Breast epithelium (tissue), 4 donors: ENCODE measurements around the gene CARD9. TPM values are rescaled to one million over a fixed set of nuclear protein-coding genes. Genes with fewer than 3 reads are reported as not detected.

ENCODE experiments used
- DNase-seq, 2 donors: peaks; one replicate each; pipeline ENCODE4 v3.0.0-alpha.2; 2019; ENCODE audit warnings: low spot score in 2 of 2
- H3K27ac ChIP-seq, 2 donors: fragments of 200-600 bp; sonication (generic) in 1 of 2; one replicate each; pipeline ENCODE4 v1.5.1; 2016 to 2019; ENCODE audit warnings: mild to moderate bottlenecking in 1 of 2
- H3K27me3 ChIP-seq, 2 donors: fragments of 200-600 bp; sonication (generic) in 1 of 2; one replicate each; pipeline versions ENCODE4 v1.5.1 to v1.6.0; 2017 to 2019; ENCODE audit warnings: control low read depth in 1 of 2, mild to moderate bottlenecking in 1 of 2
- H3K36me3 ChIP-seq: fragments of 200-600 bp; one replicate; pipeline ENCODE4 v1.5.1; 2019
- H3K4me1 ChIP-seq, 2 donors: fragments of 200-600 bp; sonication (generic); one replicate each; pipeline ENCODE4 v1.5.1; 2016 to 2019; ENCODE audit warnings: control low read depth in 1 of 2
- H3K4me3 ChIP-seq, 3 donors: fragments of 200-600 bp; sonication (generic); 1 replicate in 2 of 3; 2 replicates in 1 of 3; pipeline ENCODE4 v1.5.1; 2016 to 2019; ENCODE audit warnings: mild to moderate bottlenecking in 3 of 3, moderate library complexity in 2 of 3
- H3K9me3 ChIP-seq, 2 donors: fragments of 200-600 bp; sonication (generic) in 1 of 2; one replicate each; pipeline ENCODE4 v1.5.1; 2016 to 2019; ENCODE audit warnings: control low read depth in 1 of 2
- CTCF ChIP-seq, 3 donors: fragments of 450-650 bp; IDR thresholded peaks; one replicate each; pipeline ENCODE4 v1.5.1; 2016 to 2017; ENCODE audit warnings: antibody characterized with exemption in 3 of 3, mild to moderate bottlenecking in 3 of 3, moderate library complexity in 3 of 3
- POLR2A ChIP-seq: fragments of 450-650 bp; IDR thresholded peaks from one replicate; pipeline ENCODE4 v1.6.1; 2016; ENCODE audit warnings: antibody characterized with exemption, mild to moderate bottlenecking, moderate library complexity
- POLR2AphosphoS5 ChIP-seq, 3 donors: sonication (generic); formaldehyde crosslinking; IDR thresholded peaks; one replicate each; pipeline ENCODE4 v1.6.1; 2017; ENCODE audit warnings: antibody characterized with exemption in 3 of 3
- intact Hi-C: fragments of 100-400 bp; cut with DNase I; formaldehyde crosslinking; loops from one replicate; pipeline ENCODE4 v1.15.1; 2023; ENCODE audit warnings: low total_unique reads
- total RNA-seq, 3 donors: library from RNA; depleted of rRNA; stranded (reverse); fragments of >200 nt; gene quantifications; one replicate each; pipeline ENCODE4 v1.1.0, GENCODE V29; 2016

The CARD9 gene
- total RNA-seq, 3 donors from 2014 or later, result 3.0 to 7.6 (median 3.3) TPM

- TF ChIP-seq POLR2A (no peak), CTCF (IDR thresholded peaks at IDR 0.05) (no peak), POLR2AphosphoS5 (IDR thresholded peaks at IDR 0.05) (no peak)
- H3K9me3 ChIP-seq, result no peaks in the 10 kb centered on the region
- DNase-seq, result no peak
- no peaks in the 10 kb centered on the region for H3K36me3 ChIP-seq
- peak overlapping the region; percentile 21 to 61 for H3K27ac ChIP-seq
- intact Hi-C loops, result no loop called here
- peak overlapping the region in 1 of 3 donors; percentile 53 for H3K4me3 ChIP-seq
- no peaks in the 10 kb centered on the region for H3K27me3 ChIP-seq
- H3K4me1 ChIP-seq, result peaks cover 8 to 9% of the 10 kb centered on the region in 2 donors
These were observed 31.7 kb downstream of the CARD9 start for GRCh38 chr9:136341769-136342168.

GRCh38 chr9:136341042-136341655 lies 32.3 kb downstream of the CARD9 start:
- Histone ChIP-seq H3K4me3 (no peak overlapping the region), H3K4me1 (peaks cover 8 to 9% of the 10 kb centered on the region in 2 donors), H3K36me3 (no peaks in the 10 kb centered on the region), H3K9me3 (no peaks in the 10 kb centered on the region), H3K27me3 (no peaks in the 10 kb centered on the region), H3K27ac (no peak overlapping the region)
- intact Hi-C loops, result no loop called here
- no peak for TF ChIP-seq CTCF (IDR thresholded peaks at IDR 0.05)
- TF ChIP-seq POLR2A, result no peak
- no peak for TF ChIP-seq POLR2AphosphoS5 (IDR thresholded peaks at IDR 0.05)
- no peak for DNase-seq

- Histone ChIP-seq H3K27ac (no peak overlapping the region), H3K36me3 (no peaks in the 10 kb centered on the region), H3K4me3 (no peak overlapping the region), H3K4me1 (peaks cover 3 to 9% of the 10 kb centered on the region in 2 donors), H3K27me3 (no peaks in the 10 kb centered on the region), H3K9me3 (no peaks in the 10 kb centered on the region)
- TF ChIP-seq POLR2AphosphoS5 (IDR thresholded peaks at IDR 0.05) (no peak), CTCF (IDR thresholded peaks at IDR 0.05) (no peak), POLR2A (no peak)
- DNase-seq, result no peak
- intact Hi-C loops, result no loop called here
These were observed 33.0 kb downstream of the CARD9 start for GRCh38 chr9:136340356-136341041.

- no peak overlapping the region for H3K4me3 ChIP-seq
- peaks cover 0 to 4% of the 10 kb centered on the region in 2 donors for H3K4me1 ChIP-seq
- H3K36me3 ChIP-seq, result no peaks in the 10 kb centered on the region
- TF ChIP-seq CTCF (IDR thresholded peaks at IDR 0.05) (no peak), POLR2A (no peak)
- intact Hi-C loops, result no loop called here
- H3K27me3 ChIP-seq, result no peaks in the 10 kb centered on the region
- no peak for DNase-seq
- no peaks in the 10 kb centered on the region for H3K9me3 ChIP-seq
- no peak overlapping the region for H3K27ac ChIP-seq
These were observed 33.5 kb downstream of the CARD9 start for GRCh38 chr9:136339958-136340310.

GRCh38 chr9:136339173-136339957 lies 34.1 kb downstream of the CARD9 start:
- Histone ChIP-seq H3K9me3 (no peaks in the 10 kb centered on the region), H3K36me3 (no peaks in the 10 kb centered on the region), H3K4me1 (no peaks in the 10 kb centered on the region), H3K27me3 (no peaks in the 10 kb centered on the region), H3K27ac (no peak overlapping the region), H3K4me3 (no peak overlapping the region)
- peak in 1 of 3 donors; percentile 25 for TF ChIP-seq POLR2AphosphoS5 (IDR thresholded peaks at IDR 0.05)
- TF ChIP-seq POLR2A, result no peak
- TF ChIP-seq CTCF (IDR thresholded peaks at IDR 0.05), result peak; percentile 69 to 88 (median 72)
- DNase-seq, result peak in 1 of 2 donors; percentile 73
- intact Hi-C loops, result no loop called here
